Naive B cell (primary cell): ENCODE results near the gene OR51F2. TPM values are rescaled to one million over a fixed set of nuclear protein-coding genes. Genes with fewer than 3 reads are reported as not detected.
"Not testable (repeated sequence)": the region's sequence is repeated elsewhere in the genome, so short reads cannot be mapped to it uniquely, and the experiment has no call there.

Experiments
- ATAC-seq, 2 donors: fragments of 150-1000 bp; cut with Tn5 transposase; 2 replicates each; pipeline ENCODE4 v1.10.0; 2021; ENCODE audit warnings: low read depth in 2 of 2, mild to moderate bottlenecking in 2 of 2, moderate library complexity in 2 of 2
- DNase-seq: peaks from one replicate; pipeline ENCODE4 v3.0.0; 2022
- H3K27ac Mint-ChIP-seq, 6 donors: one replicate each; pipeline ENCODE4 v1.8.0; 2020 to 2022; ENCODE audit warnings: mild to moderate bottlenecking in 6 of 6, mixed read lengths in 6 of 6, moderate library complexity in 5 of 6, inconsistent platforms in 2 of 6
- H3K27me3 Mint-ChIP-seq, 3 donors: one replicate each; pipeline ENCODE4 v1.8.0; 2021 to 2022; ENCODE audit warnings: mixed read lengths in 3 of 3, mild to moderate bottlenecking in 1 of 3
- H3K36me3 Mint-ChIP-seq, 2 donors: one replicate each; pipeline ENCODE4 v1.8.0; 2020 to 2022; ENCODE audit warnings: mixed read lengths in 2 of 2, inconsistent platforms in 1 of 2, mild to moderate bottlenecking in 1 of 2
- H3K4me1 Mint-ChIP-seq, 3 donors: one replicate each; pipeline ENCODE4 v1.8.0; 2020 to 2022; ENCODE audit warnings: mixed read lengths in 3 of 3, inconsistent platforms in 1 of 3, mild to moderate bottlenecking in 1 of 3, moderate library complexity in 1 of 3
- H3K4me3 Mint-ChIP-seq, 8 donors: one replicate each; pipeline ENCODE4 v1.8.0; 2020 to 2022; ENCODE audit warnings: mild to moderate bottlenecking in 8 of 8, mixed read lengths in 8 of 8, moderate library complexity in 8 of 8, inconsistent platforms in 2 of 8
- H3K9me3 Mint-ChIP-seq, 7 donors: one replicate each; pipeline ENCODE4 v1.8.0; 2020 to 2022; ENCODE audit warnings: mixed read lengths in 7 of 7, mild to moderate bottlenecking in 5 of 7, inconsistent platforms in 2 of 7, moderate library complexity in 1 of 7
- polyA plus RNA-seq, 6 donors: library from polyadenylated mRNA; unstranded; fragments of 300-500 nt; fragmentation: Illumina TruSeq; gene quantifications; one replicate each; pipeline ENCODE4 v1.2.3, GENCODE V29; 2021; ENCODE audit warnings: low read depth in 6 of 6

Gene OR51F2
- polyA plus RNA-seq, 6 donors from 2014 or later = not detected

- Mint-ChIP-seq H3K27ac (peak within 1 kb of the TSS in 1 of 6 donors; percentile 17), H3K4me1 (no peaks in the 10 kb centered on the region), H3K36me3 (no peaks in the 10 kb centered on the region), H3K9me3 (peaks cover 0 to 8% (median 0%) of the 10 kb centered on the region in 7 donors), H3K27me3 (peaks cover 11 to 15% (median 15%) of the 10 kb centered on the region in 3 donors), H3K4me3 (no peak within 1 kb of the TSS)
- ATAC-seq = no peak
- no peak for DNase-seq
These were observed 27.9 kb downstream of the OR51F2 start, which contains the start of gene OR51S1 for GRCh38 chr11:4848908-4849532. Gene OR51S1 (minus strand): TSS chr11:4849208. CDS start chr11:4849208, 0 bp downstream.

GRCh38 chr11:4851033-4851432, 29.9 kb downstream of the OR51F2 start:
- ATAC-seq (no peak), DNase-seq (no peak)
- Mint-ChIP-seq H3K36me3 (no peaks in the 10 kb centered on the region), H3K4me1 (no peaks in the 10 kb centered on the region), H3K27ac (no peak overlapping the region), H3K27me3 (peaks cover 11 to 15% (median 13%) of the 10 kb centered on the region in 3 donors), H3K9me3 (peaks cover 0 to 10% (median 0%) of the 10 kb centered on the region in 7 donors), H3K4me3 (no peak overlapping the region)

GRCh38 chr11:4854286-4854685, 33.2 kb downstream of the OR51F2 start:
- not testable (repeated sequence) for H3K27ac Mint-ChIP-seq, H3K9me3 Mint-ChIP-seq, H3K4me1 Mint-ChIP-seq, DNase-seq, H3K27me3 Mint-ChIP-seq, H3K36me3 Mint-ChIP-seq, H3K4me3 Mint-ChIP-seq, ATAC-seq

GRCh38 chr11:4862447-4863236, 41.5 kb downstream of the OR51F2 start:
- no peak overlapping the region for H3K4me3 Mint-ChIP-seq
- H3K36me3 Mint-ChIP-seq = no peaks in the 10 kb centered on the region
- no peaks in the 10 kb centered on the region for H3K27me3 Mint-ChIP-seq
- no peak overlapping the region for H3K27ac Mint-ChIP-seq
- ATAC-seq = no peak
- no peaks in the 10 kb centered on the region for H3K4me1 Mint-ChIP-seq
- DNase-seq = no peak
- H3K9me3 Mint-ChIP-seq = peaks cover 0 to 11% (median 4%) of the 10 kb centered on the region in 7 donors

- no peaks in the 10 kb centered on the region for H3K4me1 Mint-ChIP-seq
- H3K4me3 Mint-ChIP-seq = no peak overlapping the region
- ATAC-seq = no peak
- H3K9me3 Mint-ChIP-seq = peaks cover 0 to 11% (median 6%) of the 10 kb centered on the region in 7 donors
- DNase-seq = no peak
- no peaks in the 10 kb centered on the region for H3K36me3 Mint-ChIP-seq
- no peak overlapping the region for H3K27ac Mint-ChIP-seq
- no peaks in the 10 kb centered on the region for H3K27me3 Mint-ChIP-seq
These were observed 42.8 kb downstream of the OR51F2 start for GRCh38 chr11:4863876-4864275.

- H3K36me3 Mint-ChIP-seq = no peaks in the 10 kb centered on the region
- H3K27ac Mint-ChIP-seq = no peak overlapping the region
- ATAC-seq = no peak
- DNase-seq = no peak
- H3K9me3 Mint-ChIP-seq = peaks cover 0 to 15% (median 4%) of the 10 kb centered on the region in 7 donors
- no peaks in the 10 kb centered on the region for H3K27me3 Mint-ChIP-seq
- no peaks in the 10 kb centered on the region for H3K4me1 Mint-ChIP-seq
- no peak overlapping the region for H3K4me3 Mint-ChIP-seq
These were observed 44.7 kb downstream of the OR51F2 start for GRCh38 chr11:4865855-4866254.

Other genes with a start within 250 kb of the OR51F2 start
- under 1 TPM in 1 of 6 donors, not detected in 5; 0.17 TPM for gene OR52I2, start 239.6 kb upstream of the OR51F2 start, polyA plus RNA-seq
- gene OR52I1, start 227.3 kb upstream of the OR51F2 start, polyA plus RNA-seq = under 1 TPM in 1 of 6 donors, not detected in 5; 0.60 TPM
- gene TRIM68, start 213.1 kb upstream of the OR51F2 start, polyA plus RNA-seq = 10 to 100 TPM in 5 of 6 donors, 1 to 10 TPM in 1; 4.8 to 20.4 (median 11.4) TPM
- not detected for gene OR51D1, start 183.8 kb upstream of the OR51F2 start, polyA plus RNA-seq
- not detected for gene OR51E1, start 177.3 kb upstream of the OR51F2 start, polyA plus RNA-seq
- not detected for gene OR51E2, start 123.5 kb upstream of the OR51F2 start, polyA plus RNA-seq
- gene MMP26, start 116.5 kb upstream of the OR51F2 start, polyA plus RNA-seq = not detected
- not detected for gene OR51F1, start 51.4 kb upstream of the OR51F2 start, polyA plus RNA-seq
- not detected for gene OR52R1, start 16.9 kb upstream of the OR51F2 start, polyA plus RNA-seq
- not detected for gene OR51S1, start 27.9 kb downstream of the OR51F2 start, polyA plus RNA-seq
- not detected for gene OR51T1, start 60.6 kb downstream of the OR51F2 start, polyA plus RNA-seq
- not detected for gene OR51A7, start 82.5 kb downstream of the OR51F2 start, polyA plus RNA-seq
- gene OR51G2, start 98.0 kb downstream of the OR51F2 start, polyA plus RNA-seq = not detected
- gene OR51G1, start 103.0 kb downstream of the OR51F2 start, polyA plus RNA-seq = not detected
- gene OR51A4, start 126.3 kb downstream of the OR51F2 start, polyA plus RNA-seq = not detected
- not detected for gene OR51A2, start 134.4 kb downstream of the OR51F2 start, polyA plus RNA-seq
- not detected for gene OR51L1, start 173.5 kb downstream of the OR51F2 start, polyA plus RNA-seq
- not detected for gene OR52J3, start 225.2 kb downstream of the OR51F2 start, polyA plus RNA-seq
- gene OR52E2, start 238.3 kb downstream of the OR51F2 start, polyA plus RNA-seq = not detected
- not detected for gene OR52E1, start 248.3 kb downstream of the OR51F2 start, polyA plus RNA-seq